Stimulated activated CD8-positive, alpha-beta memory T cell treated with anti-CD3 and anti-CD28 coated beads, Interleukin-7, amount 100 ng/mL, for 4 hours (primary cell): Measurements from ENCODE around the gene CETP.
"Not testable (repeated sequence)": the region's sequence is repeated elsewhere in the genome, so short reads cannot be mapped to it uniquely, and the experiment has no call there.

ENCODE experiments used
- DNase-seq, 2 donors: peaks; one replicate each; pipeline ENCODE4 v3.0.0-alpha.2; 2020; ENCODE audit warnings: low read depth in 2 of 2

The CETP gene

DNA sequence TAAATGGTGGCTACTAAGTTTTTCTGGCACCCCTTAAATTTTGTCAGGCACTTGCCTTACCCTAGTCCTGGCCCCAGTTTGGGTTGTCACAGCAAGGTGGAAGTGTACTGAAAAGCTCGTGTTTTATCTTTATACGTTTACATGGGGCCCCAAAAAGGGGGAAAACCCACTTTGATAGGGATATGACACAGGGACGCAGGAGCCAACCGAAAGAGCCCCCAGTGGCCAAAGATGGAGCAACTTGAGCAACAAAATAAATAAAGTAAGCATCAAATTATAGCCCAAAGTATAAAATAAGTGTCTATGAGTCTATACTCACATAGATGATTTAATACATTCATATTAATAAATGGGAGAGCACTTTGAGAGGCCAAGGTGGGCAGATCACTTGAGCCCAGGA is 5.0 kb upstream of the CETP start:
- no peak for DNase-seq

DNA sequence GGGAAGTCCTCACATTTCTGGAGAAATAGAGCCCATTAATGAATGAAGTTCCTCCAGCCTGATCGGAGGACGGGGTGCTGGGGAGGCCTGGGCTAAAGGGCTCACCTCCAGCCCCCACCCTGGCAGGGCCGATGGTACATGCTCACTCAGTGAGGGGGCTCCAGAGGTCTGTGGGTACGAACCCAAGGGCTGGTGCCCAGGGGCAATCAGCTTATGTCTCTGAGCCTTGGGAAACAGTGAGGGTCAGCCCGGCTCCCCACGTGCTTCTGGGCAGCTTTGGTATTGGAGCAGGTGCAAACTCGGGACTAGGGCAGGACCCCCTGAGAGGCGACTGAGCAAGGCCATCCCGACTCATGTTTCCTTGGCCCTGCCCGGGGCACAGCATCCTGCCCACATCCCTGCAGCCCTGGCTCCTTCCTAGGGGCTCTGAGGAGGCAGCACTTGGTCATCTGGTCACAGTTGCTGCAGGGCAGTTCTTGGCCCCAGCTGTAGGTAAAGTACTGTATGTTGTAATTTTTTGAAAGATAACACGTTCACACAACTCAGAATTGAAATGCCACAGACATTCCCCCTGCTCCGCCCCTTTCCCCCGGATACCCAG is 969 bp upstream of the CETP start:
- no peak for DNase-seq

DNA sequence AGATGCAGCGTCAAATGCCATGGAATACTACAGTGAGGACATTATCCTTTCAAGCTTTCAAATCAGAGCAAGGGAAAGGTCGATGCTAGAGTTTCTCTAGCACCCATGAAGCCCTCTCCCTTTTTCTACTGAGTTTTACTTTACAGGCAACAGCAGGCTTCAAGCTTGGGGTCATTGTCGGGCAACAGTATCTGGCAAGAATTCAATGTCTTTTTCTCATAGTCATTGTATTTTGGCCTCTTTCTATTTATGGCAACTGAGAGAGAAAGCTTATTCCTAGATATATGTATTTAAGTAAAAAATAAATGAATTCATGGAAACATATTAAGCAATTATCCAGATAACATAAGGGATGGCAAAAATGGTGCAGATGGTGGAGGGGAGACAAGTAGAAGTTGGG is 364 bp upstream of the CETP start:
- no peak for DNase-seq

DNA sequence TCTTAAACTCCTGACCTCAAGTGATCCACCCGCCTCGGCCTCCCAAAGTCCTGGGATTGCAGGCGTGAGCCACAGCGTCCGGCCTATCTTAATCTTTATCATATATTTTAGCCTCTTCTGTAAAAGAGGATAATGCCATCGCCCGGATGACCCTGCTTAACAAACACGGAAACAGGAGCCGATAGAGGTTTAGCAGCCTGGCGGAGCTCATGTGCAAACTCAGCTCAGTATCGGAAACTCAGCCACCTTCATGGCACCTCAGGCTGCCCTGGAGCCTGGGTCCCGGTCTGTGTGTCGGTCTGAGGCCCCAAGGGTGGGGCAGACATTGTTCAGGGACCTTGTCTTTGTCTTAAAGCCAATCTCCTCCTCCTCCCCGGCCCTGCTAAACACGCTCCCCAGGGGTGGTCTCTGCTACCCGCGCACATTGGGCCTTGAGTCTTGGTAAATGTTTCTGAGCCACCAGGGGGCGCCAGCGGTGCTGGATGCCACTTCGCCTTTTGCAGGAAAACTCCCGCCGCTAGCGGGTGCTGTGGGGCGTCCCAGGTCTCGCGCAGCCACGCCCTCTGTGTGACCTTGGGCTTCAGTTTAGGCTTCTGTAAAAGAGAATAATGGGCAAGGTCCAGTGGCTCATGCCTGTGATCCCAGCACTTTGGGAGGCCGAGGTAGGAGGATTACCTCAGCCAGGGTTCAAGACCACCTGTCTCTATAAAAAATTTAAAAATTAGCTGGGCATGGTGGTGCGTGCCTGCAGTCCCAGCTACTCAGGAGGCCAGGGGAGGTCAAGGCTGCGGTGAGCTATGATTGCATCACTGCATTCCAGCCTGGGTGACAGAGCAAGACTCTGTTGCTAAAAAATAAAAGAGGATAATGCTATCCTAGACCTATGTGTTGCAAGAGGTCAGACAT is 2.7 kb downstream of the CETP start:
- peak; percentile 84 to 85 for DNase-seq

DNA sequence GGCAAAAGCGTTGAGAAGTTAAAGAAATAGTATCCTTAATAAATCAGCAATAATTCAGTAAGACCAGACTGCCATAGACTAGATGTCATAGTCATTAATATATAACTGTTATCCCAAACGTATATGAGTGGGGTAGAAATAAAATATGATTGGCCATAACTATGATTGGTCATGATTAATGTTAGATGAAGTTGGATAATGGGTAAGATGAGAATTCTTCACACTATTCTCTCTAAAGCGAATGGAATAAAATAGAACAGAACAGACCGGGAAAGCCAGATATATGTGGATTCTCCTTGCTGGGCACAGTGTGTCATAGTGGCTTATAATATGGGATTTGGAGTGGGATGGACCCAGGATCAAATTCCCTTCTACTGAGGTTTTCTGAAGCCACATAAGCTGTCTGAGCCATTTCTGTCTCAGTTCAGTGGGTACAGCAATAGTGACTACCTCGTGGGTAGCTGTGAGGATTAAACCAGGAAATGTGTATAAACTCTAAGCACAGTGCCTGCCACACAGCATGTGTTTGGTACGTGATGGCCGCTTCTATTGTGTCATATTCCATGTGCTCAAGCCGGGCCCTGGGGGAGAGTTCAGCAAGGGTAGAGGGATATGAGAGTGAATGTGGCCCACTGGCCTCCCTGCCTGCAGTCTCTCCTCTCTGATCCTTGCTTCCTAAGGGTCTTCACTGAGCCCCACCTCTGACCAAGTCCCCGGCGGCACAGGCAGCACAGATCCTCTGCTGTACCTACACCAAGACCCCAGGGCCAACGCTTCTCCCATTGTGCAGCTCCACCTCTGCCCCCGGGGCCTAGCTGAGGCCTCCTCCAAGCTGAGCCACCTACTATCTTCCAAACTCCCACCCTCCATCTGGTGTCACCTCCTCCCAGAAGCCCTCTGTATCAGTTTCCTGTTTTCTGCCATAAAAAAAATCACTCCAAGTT is 3.7 kb downstream of the CETP start:
- DNase-seq, result no peak

DNA sequence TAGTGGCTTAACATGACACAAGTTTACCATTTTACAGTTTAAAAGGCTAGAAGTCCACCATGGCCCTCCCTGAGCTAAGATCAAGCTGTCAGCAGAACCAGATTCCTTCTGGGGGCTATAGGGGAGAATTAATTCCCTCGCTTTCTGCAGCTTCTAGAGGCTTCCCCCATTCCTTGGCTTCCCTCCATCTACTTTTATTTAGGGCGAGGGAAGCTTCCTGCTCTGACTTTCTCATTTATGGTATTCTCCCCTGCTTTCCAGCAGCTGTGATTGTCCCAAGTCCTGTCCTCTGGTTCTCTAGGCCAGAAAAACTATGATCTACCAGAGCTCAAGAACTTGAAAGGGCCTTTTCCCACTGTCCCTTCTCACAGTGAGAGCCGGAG is 4.3 kb downstream of the CETP start:
- no peak for DNase-seq

DNA sequence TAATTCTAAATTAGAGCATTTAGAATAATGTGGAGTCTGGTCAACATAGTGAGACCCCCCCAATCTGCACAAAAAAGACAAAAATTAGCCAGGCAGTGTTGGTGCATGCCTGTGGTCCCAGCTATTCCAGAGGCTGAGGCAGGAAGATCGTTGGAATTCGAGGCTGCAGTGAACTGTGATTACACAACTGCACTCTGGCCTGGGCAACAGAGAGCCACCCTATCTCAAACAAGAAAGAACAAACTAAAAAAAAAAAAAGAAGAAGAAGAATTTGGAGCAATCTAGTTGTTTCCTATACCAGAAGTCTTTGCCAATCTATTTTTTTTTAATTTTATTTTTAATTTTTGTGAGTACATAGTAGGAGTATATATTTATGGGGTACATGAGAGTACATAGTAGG is 6.0 kb downstream of the CETP start:
- DNase-seq, result no peak

DNA sequence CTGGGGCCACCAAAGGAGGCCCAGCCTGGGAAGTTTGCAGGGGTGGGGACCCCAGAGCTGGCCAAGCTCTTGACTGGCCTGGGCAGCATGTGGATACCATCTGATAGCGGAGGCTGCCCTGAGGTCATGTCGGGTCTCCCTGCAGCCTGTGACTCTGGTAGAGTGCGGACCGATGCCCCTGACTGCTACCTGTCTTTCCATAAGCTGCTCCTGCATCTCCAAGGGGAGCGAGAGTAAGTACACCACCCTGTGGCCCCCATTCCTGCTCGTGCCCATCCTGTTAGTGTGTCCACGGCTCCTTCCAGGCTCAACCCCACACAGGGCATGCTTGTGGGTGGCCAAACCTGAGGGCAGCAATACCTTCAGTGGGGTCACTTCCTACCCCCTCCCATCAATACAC is 8.0 kb downstream of the CETP start:
- no peak for DNase-seq

DNA sequence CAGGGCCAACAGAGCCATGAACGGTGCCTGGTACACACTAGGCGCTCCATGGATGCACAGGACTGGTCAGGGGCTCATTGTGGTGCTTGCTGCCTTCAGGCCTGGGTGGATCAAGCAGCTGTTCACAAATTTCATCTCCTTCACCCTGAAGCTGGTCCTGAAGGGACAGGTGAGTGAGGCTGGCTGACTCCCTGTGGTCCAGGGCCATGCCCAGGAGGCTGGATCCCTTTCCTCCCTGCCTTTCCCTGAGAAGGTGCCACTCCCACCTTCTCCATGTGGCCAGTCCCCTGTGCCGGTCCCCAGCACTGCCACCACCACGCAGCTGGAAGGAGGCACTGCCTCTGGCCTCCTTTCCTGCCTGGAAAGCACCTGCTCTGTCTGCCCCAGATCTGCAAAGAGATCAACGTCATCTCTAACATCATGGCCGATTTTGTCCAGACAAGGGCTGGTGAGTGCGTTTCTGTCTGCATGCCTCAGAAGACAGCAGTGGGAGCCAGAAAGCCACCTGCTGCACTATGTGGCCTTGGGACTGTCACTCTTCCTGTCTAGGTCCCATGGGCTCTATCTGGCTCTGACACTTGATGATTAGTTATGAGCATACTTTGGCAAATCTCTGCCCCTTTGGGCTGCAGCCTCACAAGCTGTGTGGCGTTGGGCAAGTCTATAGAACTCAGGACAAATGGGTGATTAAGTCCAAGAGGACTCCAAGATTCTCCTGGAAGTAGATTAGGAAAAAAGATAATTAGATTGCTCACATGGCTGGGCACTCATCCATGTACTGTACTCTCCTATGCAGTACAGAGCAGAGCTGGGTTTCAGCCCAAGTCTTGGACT is 9.4 kb downstream of the CETP start:
- no peak for DNase-seq

DNA sequence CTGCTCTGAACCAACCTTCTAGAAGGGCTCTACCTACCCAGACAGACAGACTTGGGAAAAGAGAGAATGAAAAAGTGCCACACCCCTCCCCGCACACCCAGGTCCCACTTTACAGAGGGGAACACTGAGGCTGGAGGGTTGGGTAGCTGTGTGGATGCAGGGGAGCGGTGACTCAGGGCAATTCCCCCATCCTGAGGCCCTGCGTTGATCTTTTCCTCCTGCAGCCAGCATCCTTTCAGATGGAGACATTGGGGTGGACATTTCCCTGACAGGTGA is 10.0 kb downstream of the CETP start:
- DNase-seq, result no peak

DNA sequence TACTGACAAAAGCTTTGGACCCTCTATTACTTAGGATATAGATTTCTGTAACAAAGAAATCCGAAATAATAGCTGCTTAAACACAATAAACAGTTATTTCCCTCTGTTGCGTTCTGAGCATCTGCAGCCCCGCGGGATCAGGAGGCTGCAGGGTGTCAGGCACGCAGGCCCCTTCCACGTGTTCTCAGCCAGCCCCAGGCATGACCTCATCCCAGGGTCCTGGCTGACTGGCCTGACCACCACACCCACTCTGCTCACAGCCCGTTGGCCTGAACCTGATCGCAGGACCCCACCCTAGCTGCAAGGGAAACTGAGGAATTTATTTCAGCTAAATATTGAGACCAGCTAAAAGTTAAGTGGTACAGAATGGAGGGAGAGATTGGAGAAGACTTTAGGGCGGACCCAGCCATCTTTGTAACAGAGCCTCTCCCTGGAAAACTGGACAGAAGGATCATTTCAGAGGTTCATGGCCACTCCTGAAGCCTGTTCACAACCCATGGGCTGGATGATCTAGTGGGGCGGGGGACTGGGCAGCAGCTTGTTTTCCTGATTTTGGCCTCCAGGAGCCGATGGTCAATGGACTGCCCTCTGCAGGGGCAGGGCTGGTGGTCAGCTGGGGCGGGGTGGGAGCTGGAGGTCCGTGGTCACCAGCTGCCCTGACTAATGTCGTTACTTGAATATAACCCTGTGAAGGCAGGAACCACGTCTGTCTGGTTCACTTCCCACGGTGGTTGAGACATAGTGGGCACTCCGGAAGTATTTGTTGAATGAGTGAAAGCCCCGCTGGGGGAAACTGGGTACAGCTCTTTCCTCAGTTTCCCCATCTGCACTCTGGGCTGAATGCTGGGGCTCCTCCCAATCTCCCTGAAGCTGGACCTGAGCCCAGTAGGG is 10.9 kb downstream of the CETP start:
- DNase-seq, result no peak

DNA sequence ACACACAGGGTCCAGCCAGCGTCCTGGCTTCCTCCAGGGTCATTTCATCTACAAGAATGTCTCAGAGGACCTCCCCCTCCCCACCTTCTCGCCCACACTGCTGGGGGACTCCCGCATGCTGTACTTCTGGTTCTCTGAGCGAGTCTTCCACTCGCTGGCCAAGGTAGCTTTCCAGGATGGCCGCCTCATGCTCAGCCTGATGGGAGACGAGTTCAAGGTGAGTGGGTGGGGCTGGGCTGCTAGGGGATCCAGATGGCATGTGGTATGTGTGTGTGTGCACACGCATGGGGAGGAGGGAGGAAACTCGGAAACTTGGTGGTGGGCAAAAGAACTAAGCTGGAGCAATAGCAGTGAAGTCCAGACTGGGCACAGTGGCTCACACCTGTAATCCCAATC is 11.5 kb downstream of the CETP start:
- no peak for DNase-seq

DNA sequence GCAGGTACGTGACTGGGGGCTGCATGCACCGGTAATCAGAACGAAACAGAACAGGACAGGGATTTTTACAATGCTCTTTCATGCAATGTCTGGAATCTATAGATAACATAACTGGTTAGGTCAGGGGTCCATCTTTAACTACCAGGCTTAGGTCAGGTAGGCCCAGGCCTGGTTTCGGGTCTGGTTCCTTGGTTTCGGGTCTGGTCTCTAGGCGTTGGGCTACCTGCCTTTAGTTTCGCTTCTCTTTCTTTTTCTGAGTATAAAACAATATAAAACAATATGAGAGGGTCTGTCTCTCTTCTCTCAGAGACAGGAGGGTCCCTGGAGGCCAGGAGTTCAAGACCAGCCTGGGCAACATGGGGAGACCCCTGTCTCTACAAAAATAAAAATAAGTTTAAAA is 12.1 kb downstream of the CETP start:
- not testable (repeated sequence) for DNase-seq

DNA sequence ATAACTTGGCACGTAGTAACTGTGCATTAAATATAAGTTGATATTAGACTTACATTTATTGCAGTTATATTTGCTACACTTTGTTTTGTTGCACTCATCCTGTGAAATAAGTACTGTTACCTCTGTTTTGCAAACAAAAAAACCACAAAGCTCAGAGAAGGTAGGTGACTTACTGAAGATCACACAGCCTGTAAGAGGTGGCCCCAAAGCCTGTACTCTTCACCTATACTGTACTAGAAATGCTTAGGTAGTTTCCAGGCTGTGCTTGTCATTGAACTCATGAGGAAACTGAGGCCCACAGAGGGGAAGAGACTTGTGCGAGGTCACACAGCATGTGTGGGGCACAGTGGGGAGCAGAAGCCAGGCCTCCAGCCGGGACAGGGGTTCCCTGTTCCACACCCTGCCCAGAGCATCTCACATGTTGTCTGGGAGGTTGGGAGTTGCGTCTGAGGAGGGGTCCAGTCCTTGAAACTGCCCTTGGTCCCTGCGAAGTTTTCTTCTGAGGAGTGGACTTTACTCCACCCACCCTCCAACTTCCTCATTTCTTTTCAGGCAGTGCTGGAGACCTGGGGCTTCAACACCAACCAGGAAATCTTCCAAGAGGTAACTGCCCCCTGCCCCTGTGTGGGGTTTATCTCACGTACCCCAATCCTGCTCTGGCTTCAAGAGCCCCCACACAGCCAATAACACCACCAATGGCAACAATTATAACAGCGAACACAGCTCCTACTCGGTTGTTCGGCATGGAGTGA is 13.0 kb downstream of the CETP start:
- no peak for DNase-seq

DNA sequence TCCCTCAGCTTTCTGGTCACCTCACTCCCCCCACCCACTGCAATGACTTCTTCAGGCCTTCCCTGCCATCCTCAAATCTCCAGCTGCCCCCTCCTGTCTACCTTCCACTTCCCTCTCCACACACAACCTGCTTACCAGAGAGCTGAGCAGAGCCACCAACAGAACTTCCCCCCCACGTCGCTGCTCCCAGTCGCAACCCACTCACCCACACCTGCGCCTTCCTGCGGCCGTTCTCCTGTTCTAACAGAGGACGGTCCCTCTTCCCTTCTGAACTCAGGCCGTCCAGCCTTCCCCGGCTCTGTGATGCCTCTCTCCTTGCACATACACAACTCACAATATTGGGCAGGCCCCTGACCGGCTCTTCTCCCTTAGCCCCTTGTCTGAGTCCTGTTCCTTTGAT is 14.0 kb downstream of the CETP start:
- no peak for DNase-seq

DNA sequence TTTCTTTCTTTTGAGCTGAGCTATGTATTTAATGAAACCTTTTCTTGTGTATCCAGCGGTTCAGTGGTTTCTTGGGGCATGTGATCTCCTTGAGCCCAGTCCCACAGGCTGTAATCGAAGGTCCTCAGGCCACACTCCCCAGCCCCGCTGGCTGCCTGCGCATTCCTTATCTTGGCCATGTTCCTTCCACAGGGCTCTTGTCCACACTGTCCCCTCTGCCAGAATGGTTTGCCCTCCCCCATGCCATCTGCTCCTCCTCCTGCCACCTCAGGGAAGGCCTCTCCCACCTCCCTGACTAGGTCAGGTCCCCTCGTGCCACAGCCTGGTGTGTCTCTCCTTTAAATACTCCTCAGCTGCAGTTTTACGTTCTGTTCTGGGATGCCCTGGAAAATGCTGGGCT is 15.5 kb downstream of the CETP start:
- no peak for DNase-seq

DNA sequence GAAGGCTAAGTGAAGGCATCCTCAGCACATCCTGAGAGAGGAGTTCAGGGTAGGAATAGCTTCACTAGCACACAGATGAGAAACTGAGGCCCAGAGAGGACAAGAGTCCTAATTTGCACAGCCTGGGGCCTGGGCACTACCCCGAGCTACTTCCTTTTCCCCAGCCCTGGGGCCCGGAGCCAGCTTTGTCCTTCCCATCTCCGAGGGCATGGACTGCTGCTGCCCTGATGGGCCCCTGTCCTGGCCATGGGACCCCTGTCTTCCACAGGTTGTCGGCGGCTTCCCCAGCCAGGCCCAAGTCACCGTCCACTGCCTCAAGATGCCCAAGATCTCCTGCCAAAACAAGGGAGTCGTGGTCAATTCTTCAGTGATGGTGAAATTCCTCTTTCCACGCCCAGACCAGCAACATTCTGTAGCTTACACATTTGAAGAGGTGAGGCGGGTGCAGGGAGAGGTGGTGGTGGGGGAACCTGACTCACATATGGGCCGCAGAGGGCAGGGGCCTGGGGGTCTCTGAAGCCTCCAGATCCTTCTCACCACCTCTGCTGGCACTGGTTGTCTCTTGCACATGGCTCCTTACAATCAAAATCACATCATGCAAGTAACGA is 16.2 kb downstream of the CETP start:
- DNase-seq, result no peak

DNA sequence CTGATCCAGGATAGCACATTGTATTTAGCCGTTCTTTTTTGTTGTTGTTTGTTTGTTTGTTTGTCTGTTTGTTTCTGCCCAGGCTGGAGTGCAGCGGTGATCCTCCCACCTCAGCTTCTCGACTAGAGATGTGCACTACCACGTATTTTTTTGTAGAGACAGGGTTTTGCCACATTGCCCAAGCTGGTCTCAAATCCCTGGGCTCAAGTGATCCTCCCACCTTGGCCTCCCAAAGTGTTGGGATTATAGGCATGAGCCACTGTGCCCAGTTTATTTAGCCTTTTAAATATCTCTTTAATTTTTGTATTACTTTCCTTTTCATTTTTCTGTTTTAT is 18.4 kb downstream of the CETP start:
- no peak for DNase-seq

DNA sequence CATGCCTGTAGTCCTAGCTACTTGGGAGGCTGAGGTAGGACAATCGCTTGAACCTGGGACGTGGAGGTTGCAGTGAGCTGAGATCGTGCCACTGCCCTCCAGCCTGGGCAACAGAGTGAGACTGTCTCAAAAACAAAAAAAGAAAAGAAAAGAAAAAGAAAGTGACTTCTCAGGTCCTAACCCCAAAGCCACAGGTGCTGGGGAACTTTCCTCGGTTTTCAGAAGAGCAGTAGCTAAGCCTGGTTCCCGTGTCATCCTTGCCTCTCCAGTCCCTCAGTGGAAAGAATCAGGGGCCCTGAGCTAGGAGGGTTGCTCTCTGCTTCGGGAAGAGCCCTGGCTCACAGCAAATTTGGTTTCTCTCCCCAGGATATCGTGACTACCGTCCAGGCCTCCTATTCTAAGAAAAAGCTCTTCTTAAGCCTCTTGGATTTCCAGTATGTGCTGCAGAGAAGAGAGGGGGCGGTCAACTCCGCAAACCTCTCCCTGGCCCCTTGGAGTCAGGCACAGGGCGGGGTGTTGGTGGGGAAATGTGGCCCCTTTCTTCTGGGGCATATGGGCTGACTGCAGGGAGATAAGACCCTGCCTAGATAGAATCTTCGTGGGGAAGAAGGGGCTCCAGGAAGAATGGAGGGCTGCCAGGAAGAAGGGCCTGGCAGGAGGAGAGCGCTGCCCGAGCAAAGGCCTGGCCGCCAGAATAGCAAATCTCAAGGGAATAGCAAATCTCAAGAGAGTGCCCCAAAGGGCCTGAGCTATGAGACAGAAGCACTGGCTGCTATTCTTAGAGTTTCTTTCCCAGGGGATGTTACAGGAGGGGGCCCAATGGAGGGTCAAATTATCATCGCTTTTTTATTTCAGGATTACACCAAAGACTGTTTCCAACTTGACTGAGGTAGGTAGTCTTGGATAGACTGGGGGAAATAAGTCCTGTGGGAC is 19.3 kb downstream of the CETP start:
- DNase-seq, result no peak
